HepG2 (cell line): ENCODE data around the gene INHA. TPM values are rescaled to one million over a fixed set of nuclear protein-coding genes. Genes with fewer than 3 reads are reported as not detected.

ENCODE experiments used
- FOXC1 ChIP-seq: sonication (generic); formaldehyde crosslinking; IDR thresholded peaks from 2 replicates; pipeline ENCODE4 v1.8.0; 2022; ENCODE audit warnings: mild to moderate bottlenecking, missing genetic modification reagents, borderline replicate concordance
- HOXA3 ChIP-seq: sonication (generic); formaldehyde crosslinking; IDR thresholded peaks from 2 replicates; pipeline ENCODE4 v1.5.0; 2020; ENCODE audit warnings: missing genetic modification reagents
- HOXD1 ChIP-seq: sonication (generic); formaldehyde crosslinking; IDR thresholded peaks from 2 replicates; pipeline ENCODE4 v1.5.0; 2020; ENCODE audit warnings: missing genetic modification reagents
- KAT2B ChIP-seq: fragments of 150-350 bp; IDR thresholded peaks from 2 replicates; pipeline ENCODE4 v1.6.1; 2014; ENCODE audit warnings: low read depth, low read length, borderline replicate concordance
- KAT7 ChIP-seq: IDR thresholded peaks from 2 replicates; pipeline ENCODE4 v1.6.1; 2018; ENCODE audit warnings: borderline replicate concordance, missing compliant biosample characterization
- MYPOP ChIP-seq: sonication (generic); formaldehyde crosslinking; IDR thresholded peaks from 2 replicates; pipeline ENCODE4 v1.8.1; 2023; ENCODE audit warnings: mild to moderate bottlenecking, moderate library complexity, missing genetic modification reagents
- NFAT5 ChIP-seq: sonication (generic); formaldehyde crosslinking; IDR thresholded peaks from 2 replicates; pipeline ENCODE4 v1.4.0; 2020; ENCODE audit warnings: missing genetic modification reagents
- NFKB2 ChIP-seq: sonication (generic); formaldehyde crosslinking; IDR thresholded peaks from 2 replicates; pipeline ENCODE4 v1.4.0; 2020; ENCODE audit warnings: missing genetic modification reagents, borderline replicate concordance
- PRPF4 ChIP-seq: fragments of 200-400 bp; formaldehyde crosslinking; IDR thresholded peaks from 2 replicates; pipeline ENCODE4 v1.6.1; 2016; ENCODE audit warnings: low read length, low read depth; ENCODE audit not compliant: poor library complexity, severe bottlenecking
- SMAD3 ChIP-seq: sonication (generic); formaldehyde crosslinking; IDR thresholded peaks from 2 replicates; pipeline ENCODE4 v1.4.0; 2020; ENCODE audit warnings: missing genetic modification reagents
- SP140L ChIP-seq: sonication (generic); formaldehyde crosslinking; IDR thresholded peaks from 2 replicates; pipeline ENCODE4 v1.4.0; 2020; ENCODE audit warnings: missing genetic modification reagents, borderline replicate concordance
- SUZ12 ChIP-seq: fragments of 150-350 bp; IDR thresholded peaks from 2 replicates; pipeline ENCODE4 v1.6.1; 2014; ENCODE audit warnings: low read depth, low read length
- TBX3 ChIP-seq: fragments of 450-650 bp; IDR thresholded peaks from 2 replicates; pipeline ENCODE4 v1.6.1; 2017; ENCODE audit warnings: antibody characterized with exemption, mild to moderate bottlenecking, inconsistent platforms, borderline replicate concordance
- ZBTB20 ChIP-seq: sonication (generic); formaldehyde crosslinking; IDR thresholded peaks from 2 replicates; pipeline ENCODE4 v1.8.1; 2023; ENCODE audit warnings: missing genetic modification reagents, low read depth, mild to moderate bottlenecking, borderline replicate concordance
- ZNF329 ChIP-seq: sonication (generic); formaldehyde crosslinking; IDR thresholded peaks from 2 replicates; pipeline ENCODE4 v1.9.0; 2021; ENCODE audit warnings: low read depth, mild to moderate bottlenecking, missing genetic modification reagents
- ZNF446 ChIP-seq: sonication (generic); formaldehyde crosslinking; IDR thresholded peaks from 2 replicates; pipeline ENCODE4 v1.5.0; 2020; ENCODE audit warnings: mild to moderate bottlenecking, missing genetic modification reagents
- ZNF512B ChIP-seq: sonication (generic); formaldehyde crosslinking; IDR thresholded peaks from 2 replicates; pipeline ENCODE4 v1.5.1; 2020; ENCODE audit warnings: missing genetic modification reagents, mild to moderate bottlenecking, borderline replicate concordance
- ZNF614 ChIP-seq: IDR thresholded peaks from 2 replicates; pipeline ENCODE4 v1.6.1; 2018; ENCODE audit warnings: missing biosample characterization, missing genetic modification reagents, inconsistent platforms, borderline replicate concordance
- ZNF800 ChIP-seq: sonication (generic); formaldehyde crosslinking; IDR thresholded peaks from 2 replicates; pipeline ENCODE4 v1.4.0; 2020; ENCODE audit warnings: missing genetic modification reagents
- ZSCAN22 ChIP-seq: sonication (generic); formaldehyde crosslinking; IDR thresholded peaks from 2 replicates; pipeline ENCODE4 v1.4.0; 2020; ENCODE audit warnings: mild to moderate bottlenecking, missing genetic modification reagents
- polyA plus RNA-seq, 8 experiments: library from polyadenylated mRNA; depleted of rRNA in 3 of 8; stranded (reverse) in 7 of 8; unstranded in 1 of 8; fragments of >200 nt; fragmentation: Illumina TruSeq in 4 of 8; extraction: Trizol in 4 of 8; gene quantifications; 2 replicates each; pipeline versions ENCODE4 v1.2.1 to v1.2.3, GENCODE V29; 2011 to 2016; ENCODE audit warnings: low read depth in 4 of 8, missing spikeins in 1 of 8, mixed read lengths in 1 of 8; ENCODE audit not compliant: insufficient read depth in 1 of 8
- total RNA-seq, 5 experiments: library from RNA; depleted of rRNA; stranded (reverse); fragments of >200 nt; fragmentation: Illumina TruSeq; extraction: Trizol; gene quantifications; 2 replicates each; pipeline ENCODE4 v1.2.3, GENCODE V29; 2016; ENCODE audit warnings: low read depth in 1 of 5

The INHA gene
- total and polyA plus RNA-seq, 2 of the 13 experiments (the other 11 are each of a cell fraction or from before 2014, with no cell fraction given), result 4.1 to 15.2 TPM

GRCh38 chr2:219567131-219567530, 5.0 kb upstream of the INHA start (continued):
- TF ChIP-seq PRPF4, result no peak
- TF ChIP-seq ZNF800, result no peak
- peak; percentile 29; the same call in 1 of the 2 replicates for TF ChIP-seq NFKB2 (CRISPR knock-in tag)
- TF ChIP-seq HOXA3, result no peak
- no peak for TF ChIP-seq SMAD3 (CRISPR knock-in tag)
- no peak for TF ChIP-seq HOXD1 (CRISPR knock-in tag)
- TF ChIP-seq KAT2B, result no peak
- TF ChIP-seq ZBTB20 (CRISPR knock-in tag), result no peak
- no peak for TF ChIP-seq NFAT5
- TF ChIP-seq SUZ12, result no peak
- TF ChIP-seq ZNF446, result no peak
- no peak for TF ChIP-seq SP140L (CRISPR knock-in tag)
- TF ChIP-seq ZSCAN22 (CRISPR knock-in tag), result no peak
- TF ChIP-seq KAT7 (CRISPR knock-in tag), result no peak
- TF ChIP-seq MYPOP (CRISPR knock-in tag), result no peak
- TF ChIP-seq ZNF512B (CRISPR knock-in tag), result no peak
- TF ChIP-seq FOXC1 (CRISPR knock-in tag), result no peak
- no peak for TF ChIP-seq ZNF614
- no peak for TF ChIP-seq TBX3
- TF ChIP-seq ZNF329 (CRISPR knock-in tag), result no peak
